Measurements from ENCODE around the gene PRF1. TPM values are rescaled to one million over a fixed set of nuclear protein-coding genes. Genes with fewer than 3 reads are reported as not detected.

PRF1 gene
- total RNA-seq, 3 donors from 2014 or later (not counting 1 experiment from before 2014, with no cell fraction given), result 1,641 to 2,133 (median 1,982) TPM

GRCh38 chr10:70592186-70592735 lies 10.3 kb downstream of the PRF1 start:
- Histone ChIP-seq H3K9me3 (ENCODE audit: control insufficient read depth, insufficient read depth, low read length) (no peaks in the 10 kb centered on the region), H3K27me3 (ENCODE audit: control insufficient read depth, insufficient read depth, low read length) (no peaks in the 10 kb centered on the region), H3K36me3 (ENCODE audit: control insufficient read depth, insufficient read depth, low read length) (peaks cover 18% of the 10 kb centered on the region), H3K27ac (ENCODE audit: low read length) (no peak overlapping the region), H3K4me1 (ENCODE audit: control insufficient read depth, insufficient read depth, low read length) (peaks cover 62% of the 10 kb centered on the region), H3K4me3 (ENCODE audit: low read length) (no peak overlapping the region)
- Mint-ChIP-seq H3K27me3 (ENCODE audit: low read depth in 2 of 2) (no peaks in the 10 kb centered on the region), H3K27ac (peak overlapping the region; percentile 95 to 97), H3K4me3 (peak overlapping the region; percentile 60), H3K36me3 (peaks cover 9% of the 10 kb centered on the region), H3K9me3 (no peaks in the 10 kb centered on the region), H3K4me1 (peaks cover 81 to 94% of the 10 kb centered on the region in 2 donors)
- no peak for TF ChIP-seq CTCF (IDR thresholded peaks at IDR 0.05)
- 64% methylated on average over 2 of the region's 2 CpGs for WGBS (ENCODE audit: insufficient coverage)
- DNase-seq (no peak), ATAC-seq (no peak)
- intact Hi-C loops (cut with micrococcal nuclease), result no loop called here

- peaks cover 47% of the 10 kb centered on the region for H3K4me1 ChIP-seq (ENCODE audit: control insufficient read depth, insufficient read depth, low read length)
- Mint-ChIP-seq H3K9me3 (no peaks in the 10 kb centered on the region), H3K27me3 (ENCODE audit: low read depth in 2 of 2) (no peaks in the 10 kb centered on the region), H3K4me1 (peaks cover 67 to 85% of the 10 kb centered on the region in 2 donors), H3K36me3 (no peaks in the 10 kb centered on the region), H3K27ac (peak overlapping the region; percentile 60 to 63), H3K4me3 (no peak overlapping the region)
- H3K4me3 ChIP-seq (ENCODE audit: low read length), result no peak overlapping the region
- DNase-seq (no peak), ATAC-seq (no peak)
- H3K27ac ChIP-seq (ENCODE audit: low read length), result no peak overlapping the region
- H3K27me3 ChIP-seq (ENCODE audit: control insufficient read depth, insufficient read depth, low read length), result no peaks in the 10 kb centered on the region
- no peak for TF ChIP-seq CTCF (IDR thresholded peaks at IDR 0.05)
- no peaks in the 10 kb centered on the region for H3K9me3 ChIP-seq (ENCODE audit: control insufficient read depth, insufficient read depth, low read length)
- peaks cover 4% of the 10 kb centered on the region for H3K36me3 ChIP-seq (ENCODE audit: control insufficient read depth, insufficient read depth, low read length)
- WGBS (ENCODE audit: insufficient coverage), result 68% methylated on average over 5 of the region's 5 CpGs
- intact Hi-C loops (cut with micrococcal nuclease), result no loop called here
Measured at GRCh38 chr10:70590655-70591416, 11.7 kb downstream of the PRF1 start.

- H3K4me3 Mint-ChIP-seq, result no peak overlapping the region
- Histone ChIP-seq H3K36me3 (ENCODE audit: control insufficient read depth, insufficient read depth, low read length) (no peaks in the 10 kb centered on the region), H3K27ac (ENCODE audit: low read length) (no peak overlapping the region), H3K4me1 (ENCODE audit: control insufficient read depth, insufficient read depth, low read length) (peaks cover 43% of the 10 kb centered on the region), H3K9me3 (ENCODE audit: control insufficient read depth, insufficient read depth, low read length) (no peaks in the 10 kb centered on the region), H3K4me3 (ENCODE audit: low read length) (no peak overlapping the region), H3K27me3 (ENCODE audit: control insufficient read depth, insufficient read depth, low read length) (no peaks in the 10 kb centered on the region)
- 88% methylated on average over 5 of the region's 5 CpGs for WGBS (ENCODE audit: insufficient coverage)
- peak overlapping the region; percentile 60 to 63 for H3K27ac Mint-ChIP-seq
- H3K27me3 Mint-ChIP-seq (ENCODE audit: low read depth in 2 of 2), result no peaks in the 10 kb centered on the region
- DNase-seq (no peak), ATAC-seq (no peak)
- TF ChIP-seq CTCF (IDR thresholded peaks at IDR 0.05), result no peak
- H3K4me1 Mint-ChIP-seq, result peaks cover 64 to 84% of the 10 kb centered on the region in 2 donors
- intact Hi-C loops (cut with micrococcal nuclease), result no loop called here
- no peaks in the 10 kb centered on the region for H3K9me3 Mint-ChIP-seq
- no peaks in the 10 kb centered on the region for H3K36me3 Mint-ChIP-seq
Measured at GRCh38 chr10:70589762-70590654, 12.5 kb downstream of the PRF1 start.

Data from natural killer cell (primary cell).